Gastrocnemius medialis (tissue), 4 donors: ENCODE results near the gene CD200R1. TPM values are rescaled to one million over a fixed set of nuclear protein-coding genes. Genes with fewer than 3 reads are reported as not detected.
"Not testable (repeated sequence)": the region's sequence is repeated elsewhere in the genome, so short reads cannot be mapped to it uniquely, and the experiment has no call there.

Experiments used
- ATAC-seq, 2 donors: fragments of 150-250 bp; one replicate each; pipeline ENCODE4 v1.9.1; 2016
- DNase-seq, 2 donors: peaks; one replicate each; pipeline ENCODE4 v3.0.0-alpha.2; 2019
- H3K27ac ChIP-seq, 4 donors: fragments of 200-600 bp; sonication (generic); 1 replicate in 1 of 4; 2 replicates in 3 of 4; pipeline ENCODE4 v1.5.1; 2016 to 2018; ENCODE audit warnings: mild to moderate bottlenecking in 2 of 4, moderate library complexity in 1 of 4
- H3K27me3 ChIP-seq, 3 donors: fragments of 200-600 bp; sonication (generic) in 2 of 3; 1 replicate in 1 of 3; 2 replicates in 2 of 3; pipeline versions ENCODE4 v1.5.1 to v1.6.0; 2016 to 2019; ENCODE audit warnings: mild to moderate bottlenecking in 1 of 3, moderate library complexity in 1 of 3
- H3K36me3 ChIP-seq, 2 donors: fragments of 200-600 bp; sonication (generic) in 1 of 2; one replicate each; pipeline ENCODE4 v1.5.1; 2017 to 2018
- H3K4me1 ChIP-seq, 2 donors: fragments of 200-600 bp; sonication (generic) in 1 of 2; one replicate each; pipeline ENCODE4 v1.5.1; 2016 to 2017; ENCODE audit warnings: mild to moderate bottlenecking in 2 of 2
- H3K4me3 ChIP-seq, 4 donors: fragments of 200-600 bp; sonication (generic) in 3 of 4; 1 replicate in 1 of 4; 2 replicates in 3 of 4; pipeline ENCODE4 v1.5.1; 2016 to 2019; ENCODE audit warnings: mild to moderate bottlenecking in 2 of 4
- H3K9me3 ChIP-seq, 3 donors: fragments of 200-600 bp; sonication (generic) in 2 of 3; 1 replicate in 1 of 3; 2 replicates in 2 of 3; pipeline ENCODE4 v1.5.1; 2016 to 2019
- CTCF ChIP-seq, 5 experiments: fragments of 450-650 bp in 3 of 5; fragments of 200-600 bp in 2 of 5; sonication (generic) in 2 of 5; IDR thresholded peaks in 4 of 5; conservative IDR thresholded peaks in 1 of 5; 1 replicate in 4 of 5; 2 replicates in 1 of 5; pipeline ENCODE4 v1.5.1; 2016 to 2019; ENCODE audit warnings: antibody characterized with exemption in 5 of 5, mild to moderate bottlenecking in 3 of 5, moderate library complexity in 3 of 5
- POLR2A ChIP-seq, 2 donors: fragments of 450-650 bp; IDR thresholded peaks; one replicate each; pipeline ENCODE4 v1.6.1; 2017; ENCODE audit warnings: antibody characterized with exemption in 2 of 2, mild to moderate bottlenecking in 2 of 2, moderate library complexity in 2 of 2
- in situ Hi-C, 4 donors: fragments of 200-750 bp; cut with MboI; loops; one replicate each; pipeline versions ENCODE4 v1.15.0 to v1.8.0; 2017; ENCODE audit warnings: low sequenced_read_pairs in 4 of 4
- intact Hi-C: fragments of 100-400 bp; cut with DNase I; formaldehyde crosslinking; loops from one replicate; pipeline ENCODE4 v1.15.1; 2023; ENCODE audit warnings: low total_unique reads
- total RNA-seq, 4 donors: library from RNA; depleted of rRNA; stranded (reverse); fragments of >200 nt; gene quantifications; one replicate each; pipeline versions ENCODE4 v1.1.0 to v1.2.3, GENCODE V29; 2016

Gene CD200R1
- total RNA-seq, 4 donors from 2014 or later = 0.29 to 0.46 (median 0.40) TPM; not detected in 1

- DNase-seq = no peak
- in situ Hi-C loops = no loop called here
- H3K9me3 ChIP-seq = no peaks in the 10 kb centered on the region
- H3K27ac ChIP-seq = no peak overlapping the region
- intact Hi-C loops = no loop called here
- no peak for TF ChIP-seq POLR2A (IDR thresholded peaks at IDR 0.05)
- no peak for TF ChIP-seq CTCF (IDR thresholded peaks at IDR 0.05 in 4 of 5, conservative IDR thresholded peaks at IDR 0.05 in 1 of 5)
- no peak for ATAC-seq
- no peaks in the 10 kb centered on the region for H3K36me3 ChIP-seq
- H3K4me3 ChIP-seq = no peak overlapping the region
- H3K27me3 ChIP-seq = no peaks in the 10 kb centered on the region
- no peaks in the 10 kb centered on the region for H3K4me1 ChIP-seq
These were observed 48.9 kb downstream of the CD200R1 start for GRCh38 chr3:112925969-112926368.

- Histone ChIP-seq H3K4me3 (no peak overlapping the region), H3K27me3 (no peaks in the 10 kb centered on the region), H3K4me1 (no peaks in the 10 kb centered on the region), H3K9me3 (no peaks in the 10 kb centered on the region), H3K36me3 (no peaks in the 10 kb centered on the region), H3K27ac (no peak overlapping the region)
- no peak for DNase-seq
- no peak for ATAC-seq
- in situ Hi-C loops (no loop called here), intact Hi-C loops (no loop called here)
- no peak for TF ChIP-seq CTCF (IDR thresholded peaks at IDR 0.05 in 4 of 5, conservative IDR thresholded peaks at IDR 0.05 in 1 of 5)
- TF ChIP-seq POLR2A (IDR thresholded peaks at IDR 0.05) = no peak
These were observed 49.3 kb downstream of the CD200R1 start for GRCh38 chr3:112925560-112925959.

DNA sequence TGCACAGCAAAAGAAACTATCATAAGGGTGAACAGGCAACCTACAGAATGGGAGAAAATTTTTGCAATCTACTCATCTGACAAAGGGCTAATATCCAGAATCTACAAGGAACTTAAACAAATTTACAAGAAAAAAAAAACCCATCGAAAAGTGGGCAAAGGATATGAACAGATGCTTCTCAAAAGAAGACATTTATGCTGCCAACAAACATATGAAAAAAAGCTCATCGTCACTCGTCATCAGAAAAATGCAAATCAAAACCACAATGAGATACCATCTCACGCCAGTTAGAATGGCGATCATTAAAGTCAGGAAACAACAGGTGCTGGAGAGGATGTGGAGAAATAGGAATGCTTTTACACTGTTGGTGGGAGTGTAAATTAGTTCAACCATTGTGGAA is 55.4 kb downstream of the CD200R1 start:
- H3K27ac ChIP-seq, in situ Hi-C loops, H3K36me3 ChIP-seq, H3K4me1 ChIP-seq, H3K27me3 ChIP-seq, intact Hi-C loops, H3K4me3 ChIP-seq, ATAC-seq, DNase-seq, H3K9me3 ChIP-seq: not testable (repeated sequence)

- no peak for ATAC-seq
- no peaks in the 10 kb centered on the region for H3K9me3 ChIP-seq
- intact Hi-C loops = no loop called here
- no peak overlapping the region for H3K4me3 ChIP-seq
- H3K27ac ChIP-seq = no peak overlapping the region
- H3K36me3 ChIP-seq = no peaks in the 10 kb centered on the region
- no peaks in the 10 kb centered on the region for H3K27me3 ChIP-seq
- DNase-seq = no peak
- H3K4me1 ChIP-seq = no peaks in the 10 kb centered on the region
- TF ChIP-seq CTCF (IDR thresholded peaks at IDR 0.05 in 4 of 5, conservative IDR thresholded peaks at IDR 0.05 in 1 of 5) = no peak
- no peak for TF ChIP-seq POLR2A (IDR thresholded peaks at IDR 0.05)
- in situ Hi-C loops = no loop called here
These were observed 66.7 kb downstream of the CD200R1 start for GRCh38 chr3:112908252-112908651.

DNA sequence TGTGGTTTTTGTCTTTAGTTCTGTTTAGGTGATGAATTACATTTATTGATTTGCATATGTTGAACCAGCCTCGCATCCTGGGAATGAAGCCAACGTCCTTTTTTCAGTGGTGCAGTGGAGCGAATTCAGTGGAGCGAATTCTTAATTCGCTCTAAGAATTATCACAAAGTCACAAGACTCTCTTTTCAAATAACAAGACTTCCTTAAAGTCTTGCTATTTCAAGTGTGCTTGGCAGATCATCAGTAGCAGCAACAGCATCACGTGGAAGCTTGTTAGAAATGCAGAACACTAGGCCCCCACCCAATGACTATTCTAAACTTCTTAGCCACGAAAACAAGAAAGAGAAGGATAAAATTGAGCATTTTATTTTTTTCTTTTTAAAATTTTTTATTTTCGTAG is 70.1 kb downstream of the CD200R1 start:
- H3K27ac ChIP-seq = no peak overlapping the region
- no peaks in the 10 kb centered on the region for H3K36me3 ChIP-seq
- TF ChIP-seq CTCF (IDR thresholded peaks at IDR 0.05 in 4 of 5, conservative IDR thresholded peaks at IDR 0.05 in 1 of 5) (no peak), POLR2A (IDR thresholded peaks at IDR 0.05) (no peak)
- intact Hi-C loops (no loop called here), in situ Hi-C loops (no loop called here)
- no peak overlapping the region for H3K4me3 ChIP-seq
- H3K4me1 ChIP-seq = no peaks in the 10 kb centered on the region
- H3K27me3 ChIP-seq = no peaks in the 10 kb centered on the region
- ATAC-seq (no peak), DNase-seq (no peak)
- H3K9me3 ChIP-seq = no peaks in the 10 kb centered on the region
